Retina (tissue), 1 donor: ENCODE measurements around the gene PDGFRB.
A peak's percentile ranks its signal among the peaks of the same experiment; 100 is the strongest.

Experiments
- DNase-seq: peaks from one replicate; pipeline ENCODE4 v3.0.0-alpha.2; 2016

PDGFRB gene

GRCh38 chr5:150080696-150081435, 74.8 kb downstream of the PDGFRB start:
- DNase-seq = no peak

DNA sequence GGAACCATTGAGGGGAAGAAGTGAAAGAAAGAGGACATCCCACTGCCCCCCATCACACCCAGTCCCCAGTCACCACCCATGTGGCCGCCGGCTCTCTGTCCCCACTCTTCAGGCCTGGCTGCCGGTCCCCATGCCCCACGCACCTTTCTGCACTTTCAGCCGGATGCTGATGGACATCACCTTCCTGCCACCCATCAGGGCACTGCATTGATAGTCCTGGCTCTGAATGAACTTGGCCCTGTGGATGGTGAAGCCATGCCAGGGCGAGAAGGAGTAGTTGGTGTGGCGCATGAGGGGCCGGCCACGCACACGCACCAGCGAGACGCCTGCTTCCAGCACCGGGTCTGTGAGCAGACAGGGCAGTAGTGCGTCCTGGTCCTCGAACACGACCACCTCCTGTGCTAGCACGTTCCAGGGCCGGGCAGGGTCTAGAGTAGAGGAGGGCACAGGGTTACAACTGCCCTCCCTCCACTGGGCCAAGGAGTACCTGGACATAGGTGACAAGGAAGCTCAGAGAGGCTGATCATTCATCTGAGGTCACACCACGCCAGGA, 75.7 kb downstream of the PDGFRB start:
- no peak for DNase-seq

DNA sequence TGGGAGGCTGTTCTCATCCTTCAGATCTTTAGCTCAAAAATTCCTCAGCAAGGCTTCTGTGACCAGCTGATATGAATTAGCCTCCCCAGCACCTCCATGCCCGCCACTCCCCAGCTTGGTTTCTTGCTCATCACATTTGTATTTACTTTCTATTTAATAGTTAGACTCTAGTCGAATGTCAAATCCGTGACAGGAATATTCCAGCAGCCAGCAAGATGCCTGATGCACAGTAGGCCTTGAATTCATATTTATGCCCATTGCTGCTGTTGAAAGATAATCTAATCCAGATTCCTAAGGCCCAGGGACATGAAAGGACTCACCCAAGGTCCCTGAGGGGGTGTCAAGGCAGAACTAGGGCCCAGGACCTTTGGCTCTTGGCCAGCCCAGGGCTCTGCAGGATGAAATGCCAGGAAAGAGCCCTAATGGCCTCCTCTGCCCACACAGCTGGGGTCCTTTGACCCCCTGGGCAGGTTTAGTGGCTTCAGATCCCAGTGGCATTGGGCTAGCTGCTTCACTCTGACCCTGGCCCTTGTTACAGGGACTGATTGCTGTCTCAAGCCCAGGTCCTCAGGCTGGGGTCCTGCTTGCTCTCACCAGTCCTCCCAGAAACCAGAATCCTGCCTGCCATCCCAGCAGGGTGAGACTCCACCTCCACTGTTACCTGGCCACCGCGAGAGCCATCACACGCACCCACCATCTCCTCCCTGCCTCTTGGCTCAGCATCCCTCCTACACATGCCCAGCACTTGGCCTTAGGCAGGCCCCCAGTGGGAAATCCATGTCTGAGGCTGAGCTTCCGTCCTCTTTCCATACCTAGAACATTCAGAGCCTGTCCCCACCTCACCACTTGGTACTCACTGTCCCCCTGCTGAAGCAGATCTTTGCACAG, 76.6 kb downstream of the PDGFRB start:
- no peak for DNase-seq

- DNase-seq = no peak
These were observed 77.4 kb downstream of the PDGFRB start for GRCh38 chr5:150077996-150078801.

GRCh38 chr5:150077060-150077459, 78.6 kb downstream of the PDGFRB start:
- no peak for DNase-seq

DNA sequence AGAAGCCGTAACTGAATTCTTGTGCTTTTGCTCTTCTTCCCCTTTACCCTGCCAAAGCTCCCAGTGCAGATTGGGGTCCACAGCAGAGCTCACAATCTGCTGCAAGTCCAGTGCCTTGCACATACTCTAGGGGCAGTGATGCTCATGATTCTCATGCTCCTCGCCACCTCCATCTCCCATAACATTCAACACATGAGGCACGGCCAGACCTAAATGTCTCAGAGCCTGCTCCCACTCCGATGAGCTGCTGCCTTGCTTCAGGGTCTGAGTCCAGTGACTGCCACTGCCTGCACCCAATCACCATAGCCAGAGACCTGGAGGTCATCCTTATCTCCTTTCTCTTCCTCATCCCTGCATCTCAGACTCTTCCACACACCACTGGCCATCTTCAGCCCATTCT, 79.8 kb downstream of the PDGFRB start:
- no peak for DNase-seq

DNA sequence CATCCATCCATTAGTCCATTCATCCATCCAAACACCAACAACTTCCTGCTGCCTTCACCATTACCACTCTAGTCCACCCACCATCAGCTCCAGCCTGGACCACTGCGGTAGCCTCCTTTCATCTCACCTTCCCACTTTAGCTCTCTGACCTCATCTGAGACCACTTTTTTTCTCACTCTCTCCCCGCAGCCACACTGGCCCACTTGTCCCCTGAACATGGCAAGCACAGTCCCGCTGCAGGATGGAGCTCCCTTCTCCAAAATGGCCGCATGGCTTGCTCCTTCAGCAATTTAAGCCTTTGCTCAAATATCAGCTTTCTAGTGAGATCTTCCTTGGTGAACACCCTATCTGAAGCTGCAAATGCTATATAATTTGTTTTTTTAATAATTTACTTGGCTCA, 80.4 kb downstream of the PDGFRB start:
- no peak for DNase-seq

DNA sequence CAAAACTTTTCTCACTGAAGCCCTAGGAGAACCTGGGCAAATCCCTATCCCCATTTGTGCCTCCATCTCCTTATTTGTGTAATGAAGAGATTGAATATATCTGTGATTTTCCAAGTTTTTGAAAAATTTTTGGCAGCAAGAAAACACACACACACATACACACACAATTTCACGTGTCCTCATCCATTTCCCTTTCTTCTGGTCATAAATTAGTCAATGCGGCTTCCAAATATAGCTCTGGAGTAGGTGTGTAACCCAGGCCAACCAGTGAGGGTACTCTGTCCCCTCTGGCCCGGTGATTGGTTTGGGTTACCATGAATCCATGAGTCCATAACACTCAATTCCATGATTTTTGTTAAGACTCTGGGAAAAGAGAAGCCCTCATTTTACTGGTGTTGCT, 82.0 kb downstream of the PDGFRB start:
- DNase-seq = no peak

- DNase-seq = no peak
These were observed 82.5 kb downstream of the PDGFRB start for GRCh38 chr5:150073086-150073625.

DNA sequence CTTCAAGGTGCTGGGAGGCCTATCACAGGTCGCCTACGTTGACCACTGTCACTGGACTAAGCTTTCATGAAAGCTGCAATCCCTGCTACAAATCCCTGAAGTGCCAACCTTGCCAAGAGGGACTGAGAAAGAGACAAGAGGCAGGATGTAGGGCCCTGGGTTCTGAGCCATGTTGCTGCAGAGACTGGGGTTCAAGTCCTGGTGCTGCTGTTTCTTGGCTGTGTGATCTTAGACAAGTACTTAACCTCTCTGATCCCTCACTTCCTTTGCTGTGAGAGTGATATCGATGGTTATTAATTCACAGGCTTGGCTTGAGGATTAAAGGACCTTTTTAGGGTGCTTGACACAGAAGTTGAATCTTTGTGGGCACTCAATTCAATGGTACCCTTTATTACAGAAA, 84.8 kb downstream of the PDGFRB start:
- no peak for DNase-seq

DNA sequence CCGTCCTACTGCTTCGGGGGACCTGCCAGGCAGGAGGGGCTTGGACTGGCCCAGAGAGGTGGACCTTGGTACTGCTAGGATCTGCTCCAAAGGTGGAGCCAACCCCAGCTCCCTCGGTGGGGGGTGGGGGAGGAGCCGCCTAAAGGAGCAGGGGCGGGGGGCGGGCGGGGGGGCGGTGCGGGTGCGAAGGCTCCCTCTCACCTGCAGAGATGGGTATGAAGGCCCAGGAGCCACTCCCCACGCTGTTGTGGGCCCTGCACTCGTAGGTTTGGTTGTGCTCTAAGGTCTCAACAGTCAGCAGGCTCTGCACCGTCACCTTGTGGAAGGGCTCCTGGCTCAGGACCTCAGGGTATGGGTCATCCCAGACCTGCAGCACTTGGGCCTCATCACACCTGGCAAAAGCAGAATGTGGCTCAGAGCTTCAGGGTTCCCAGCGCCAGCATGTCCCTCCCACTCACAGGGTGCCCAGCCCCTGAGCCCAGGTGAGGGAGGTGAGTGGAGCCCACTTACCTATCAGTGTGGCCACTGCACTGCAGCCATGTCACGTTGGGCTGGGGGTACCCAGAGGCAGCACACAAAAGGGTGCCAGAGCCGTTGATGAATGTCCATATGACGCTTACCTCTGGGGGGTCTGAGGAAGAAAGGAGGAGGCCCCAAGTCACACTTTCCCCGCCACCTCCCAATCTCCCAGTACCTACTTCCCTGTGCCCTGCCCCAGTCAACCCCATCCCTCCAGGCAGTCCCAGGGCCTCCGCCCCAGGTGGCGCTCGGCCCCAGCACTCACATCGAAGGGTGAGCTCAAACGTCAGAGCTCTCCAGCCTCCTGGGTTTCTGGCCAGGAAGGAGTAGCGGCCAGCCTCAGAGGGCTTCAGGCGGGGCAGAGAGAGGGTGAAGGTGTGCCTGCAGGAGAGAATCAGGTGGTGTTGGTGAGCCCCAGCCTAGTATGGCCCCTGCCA, 85.7 kb downstream of the PDGFRB start:
- DNase-seq = no peak

DNA sequence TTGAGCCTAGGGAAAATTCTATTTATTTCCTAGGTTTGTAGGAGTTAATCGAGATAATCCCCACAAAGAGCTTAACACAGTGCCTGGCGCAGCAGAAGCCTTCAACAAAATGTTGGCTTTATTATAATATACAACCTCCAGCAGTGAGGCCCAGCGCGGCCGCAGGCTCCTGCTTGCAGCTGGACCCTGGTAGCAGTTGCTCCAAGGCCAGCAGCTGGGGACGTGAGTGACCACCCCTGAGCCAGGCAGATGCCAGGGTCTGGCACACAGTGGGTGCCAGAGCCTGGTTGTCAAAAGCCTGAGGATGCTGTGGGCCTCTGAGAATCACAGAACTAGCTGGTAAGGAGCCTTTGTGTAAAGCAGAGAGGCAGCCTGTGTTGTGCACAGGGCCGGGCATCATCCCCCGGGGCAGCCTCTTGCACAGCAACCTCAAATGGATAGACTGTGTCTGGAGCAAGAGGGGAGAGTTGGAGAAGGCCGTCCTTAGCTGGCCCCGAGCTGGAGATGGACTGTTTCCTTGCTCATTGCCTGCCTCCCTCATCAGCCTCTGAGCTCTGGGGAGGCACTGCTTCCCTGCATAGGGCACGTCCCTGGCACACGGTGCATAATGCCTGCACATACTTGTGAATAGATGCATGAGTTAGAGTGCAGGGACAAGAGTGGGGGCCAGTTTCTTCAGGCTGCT, 86.5 kb downstream of the PDGFRB start:
- DNase-seq = peak; percentile 37

DNA sequence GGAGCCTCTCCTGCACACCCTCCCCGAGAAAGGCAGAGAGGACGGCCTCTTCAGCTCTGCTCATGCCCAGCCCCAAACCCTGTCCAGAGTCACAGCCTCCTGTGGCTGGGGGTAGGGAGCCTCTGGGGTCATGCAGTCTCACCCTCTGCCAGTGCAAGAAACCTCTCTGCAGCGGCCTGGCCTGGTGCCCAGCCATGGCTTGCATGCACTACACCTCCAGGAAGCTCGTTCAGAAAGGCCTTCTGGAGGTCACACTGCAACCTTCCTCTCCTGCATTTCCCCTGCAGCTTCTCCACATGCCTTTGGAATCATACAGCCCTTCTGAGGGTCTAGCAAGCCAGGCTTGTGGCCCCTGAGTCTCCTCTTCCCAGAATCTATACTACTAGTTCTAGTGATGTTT, 87.2 kb downstream of the PDGFRB start:
- no peak for DNase-seq

DNA sequence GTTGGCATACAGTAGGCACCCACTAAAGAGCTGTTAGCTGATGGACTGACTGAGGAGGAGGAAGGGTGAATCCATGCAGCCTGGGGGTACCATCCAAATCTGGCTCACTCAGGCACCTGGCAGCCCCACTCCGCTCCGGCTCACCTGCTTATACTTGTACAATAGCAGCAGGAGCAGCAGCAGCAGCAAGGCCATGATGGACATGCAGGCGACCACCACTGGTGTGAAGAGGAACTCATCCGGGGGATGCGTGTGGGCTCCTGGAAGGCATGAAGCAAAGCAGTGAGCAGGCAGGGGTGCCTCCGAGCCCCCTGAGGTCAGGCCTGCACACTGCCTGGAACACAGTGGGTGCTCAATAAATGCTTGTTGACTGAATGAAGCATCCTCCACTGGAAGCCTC, 87.6 kb downstream of the PDGFRB start:
- DNase-seq = no peak

- no peak for DNase-seq
These were observed 88.2 kb downstream of the PDGFRB start for GRCh38 chr5:150067405-150067960.

GRCh38 chr5:150066901-150067396, 88.7 kb downstream of the PDGFRB start:
- DNase-seq = no peak

GRCh38 chr5:150066436-150066835, 89.2 kb downstream of the PDGFRB start:
- no peak for DNase-seq

DNA sequence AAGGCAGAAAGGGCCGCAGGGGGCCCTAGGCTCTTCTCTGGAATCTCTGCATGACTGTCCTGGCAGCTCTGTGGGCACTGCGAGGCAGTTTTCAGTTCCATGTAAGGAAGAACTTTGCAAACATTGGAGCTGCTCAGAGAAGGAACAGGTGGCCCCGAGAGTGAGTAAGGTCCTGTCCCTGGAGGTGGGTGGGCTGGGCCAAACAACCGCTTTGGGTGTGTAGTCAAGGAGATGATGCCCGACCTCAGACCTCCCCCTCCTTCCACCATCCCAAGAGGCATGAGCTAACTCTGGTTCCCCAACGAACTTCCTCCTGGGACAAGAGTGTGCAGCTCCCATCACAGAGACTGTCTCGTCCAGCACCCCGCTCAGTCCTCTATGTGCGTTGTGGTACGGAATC, 89.8 kb downstream of the PDGFRB start:
- no peak for DNase-seq

DNA sequence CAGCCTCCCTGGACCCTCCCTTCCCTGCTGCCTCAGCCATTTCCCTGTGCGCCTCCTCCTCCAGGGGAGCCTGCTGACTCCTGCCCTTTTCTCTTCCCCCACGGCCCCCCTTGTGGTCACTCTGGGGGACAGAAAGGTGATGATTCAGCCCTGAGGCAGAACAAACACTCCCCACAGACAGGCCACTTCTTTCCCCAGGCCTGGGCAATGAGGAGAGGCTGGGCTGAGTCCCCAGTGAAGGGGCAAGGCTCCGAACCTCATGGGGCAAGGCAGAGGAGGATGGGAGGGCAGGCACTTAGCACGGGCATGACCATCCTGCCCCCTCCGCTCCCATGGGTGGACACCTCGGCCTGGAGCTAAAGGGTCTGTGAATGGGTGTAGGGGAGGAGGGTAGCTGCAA, 90.3 kb downstream of the PDGFRB start:
- no peak for DNase-seq

GRCh38 chr5:150064681-150065220, 90.9 kb downstream of the PDGFRB start:
- no peak for DNase-seq
